GM13976 (cell line): ENCODE measurements around the gene CMIP.

Source experiments
- DNase-seq: peaks from one replicate; pipeline ENCODE4 v3.0.0; 2012; ENCODE audit warnings: low spot score
- in situ Hi-C: fragments of 300-500 bp; cut with MboI; formaldehyde crosslinking; loops from one replicate; pipeline ENCODE4 v1.12.0; 2022; ENCODE audit warnings: low sequenced_read_pairs, mixed read lengths, inconsistent platforms; ENCODE audit not compliant: unreplicated experiment
- TF ChIP-seq, protein P1 (sequence below): IDR thresholded peaks from 2 replicates; pipeline ENCODE4 v1.5.1; 2012; ENCODE audit warnings: borderline replicate concordance, mild to moderate bottlenecking; ENCODE audit not compliant: insufficient read depth; ENCODE audit errors: extremely low read depth, missing control alignments, control extremely low read depth

Gene CMIP

DNA sequence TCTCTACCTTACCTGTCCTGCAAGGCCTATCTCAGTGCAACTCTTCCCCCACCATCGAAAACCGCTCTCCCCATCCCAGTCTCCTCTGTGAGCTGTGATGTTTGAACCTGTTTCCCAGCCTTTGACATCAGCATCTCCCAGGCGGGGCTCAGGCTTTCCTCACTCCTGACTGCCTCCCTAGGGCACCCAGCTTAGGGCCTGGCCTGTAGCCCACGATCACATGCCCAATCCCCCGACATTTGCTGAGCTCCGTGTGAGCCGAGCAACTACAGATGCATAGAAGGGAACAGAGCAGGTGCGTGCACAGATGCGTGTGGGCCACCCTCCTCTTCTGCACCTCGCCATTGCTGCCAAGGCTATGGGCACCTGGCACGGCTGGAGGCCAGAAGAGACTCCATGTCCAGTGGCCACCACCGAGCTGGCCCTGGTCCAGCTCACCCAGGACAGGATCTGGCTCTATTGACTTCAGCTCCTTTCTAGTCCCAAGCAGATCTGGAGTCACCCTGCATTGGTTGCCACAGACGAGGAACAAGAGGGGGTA, 35.5 kb upstream of the CMIP start:
- in situ Hi-C loops: loop anchor here (10.0 kb wide), 1 partner anchor 216 kb away; no protein-coding TSS in a partner anchor

DNA sequence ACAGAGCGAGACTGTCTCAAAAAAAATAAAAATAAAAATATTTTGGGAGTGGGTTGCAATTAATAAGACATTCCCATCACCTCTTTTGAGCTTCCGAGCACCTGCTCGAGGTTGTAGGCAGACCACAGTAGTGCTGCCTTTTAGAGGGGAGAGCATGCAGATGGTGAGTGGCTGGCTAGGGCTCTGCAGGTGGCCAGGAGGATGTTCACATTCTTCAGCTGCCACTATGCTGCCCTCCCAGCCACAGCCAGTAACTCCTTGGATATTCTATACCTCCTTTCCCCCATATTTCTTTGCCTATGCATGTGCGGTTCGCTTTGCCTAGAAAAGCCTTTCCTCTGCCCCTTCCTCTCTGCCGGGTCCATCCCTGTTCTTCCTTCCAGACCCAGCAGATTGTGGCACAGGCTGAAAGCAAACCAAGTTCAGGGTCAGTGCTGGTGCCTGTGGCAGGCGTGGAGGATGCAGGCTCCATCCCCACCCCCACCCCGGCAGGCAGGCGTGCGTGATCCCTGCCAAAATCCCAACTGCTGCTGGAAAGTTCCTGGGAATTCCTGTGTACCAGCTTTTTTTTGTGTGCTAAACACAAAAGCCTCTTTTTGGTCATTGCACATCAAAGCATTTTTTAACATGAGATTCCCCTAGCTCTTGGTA, 33.8 kb upstream of the CMIP start:
- no peak for DNase-seq
- in situ Hi-C loops: no loop called here

More for the DNA sequence above, 35.5 kb upstream of the CMIP start:
- TF ChIP-seq, protein P1, sequence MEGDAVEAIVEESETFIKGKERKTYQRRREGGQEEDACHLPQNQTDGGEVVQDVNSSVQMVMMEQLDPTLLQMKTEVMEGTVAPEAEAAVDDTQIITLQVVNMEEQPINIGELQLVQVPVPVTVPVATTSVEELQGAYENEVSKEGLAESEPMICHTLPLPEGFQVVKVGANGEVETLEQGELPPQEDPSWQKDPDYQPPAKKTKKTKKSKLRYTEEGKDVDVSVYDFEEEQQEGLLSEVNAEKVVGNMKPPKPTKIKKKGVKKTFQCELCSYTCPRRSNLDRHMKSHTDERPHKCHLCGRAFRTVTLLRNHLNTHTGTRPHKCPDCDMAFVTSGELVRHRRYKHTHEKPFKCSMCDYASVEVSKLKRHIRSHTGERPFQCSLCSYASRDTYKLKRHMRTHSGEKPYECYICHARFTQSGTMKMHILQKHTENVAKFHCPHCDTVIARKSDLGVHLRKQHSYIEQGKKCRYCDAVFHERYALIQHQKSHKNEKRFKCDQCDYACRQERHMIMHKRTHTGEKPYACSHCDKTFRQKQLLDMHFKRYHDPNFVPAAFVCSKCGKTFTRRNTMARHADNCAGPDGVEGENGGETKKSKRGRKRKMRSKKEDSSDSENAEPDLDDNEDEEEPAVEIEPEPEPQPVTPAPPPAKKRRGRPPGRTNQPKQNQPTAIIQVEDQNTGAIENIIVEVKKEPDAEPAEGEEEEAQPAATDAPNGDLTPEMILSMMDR: no peak
- no peak for DNase-seq

DNA sequence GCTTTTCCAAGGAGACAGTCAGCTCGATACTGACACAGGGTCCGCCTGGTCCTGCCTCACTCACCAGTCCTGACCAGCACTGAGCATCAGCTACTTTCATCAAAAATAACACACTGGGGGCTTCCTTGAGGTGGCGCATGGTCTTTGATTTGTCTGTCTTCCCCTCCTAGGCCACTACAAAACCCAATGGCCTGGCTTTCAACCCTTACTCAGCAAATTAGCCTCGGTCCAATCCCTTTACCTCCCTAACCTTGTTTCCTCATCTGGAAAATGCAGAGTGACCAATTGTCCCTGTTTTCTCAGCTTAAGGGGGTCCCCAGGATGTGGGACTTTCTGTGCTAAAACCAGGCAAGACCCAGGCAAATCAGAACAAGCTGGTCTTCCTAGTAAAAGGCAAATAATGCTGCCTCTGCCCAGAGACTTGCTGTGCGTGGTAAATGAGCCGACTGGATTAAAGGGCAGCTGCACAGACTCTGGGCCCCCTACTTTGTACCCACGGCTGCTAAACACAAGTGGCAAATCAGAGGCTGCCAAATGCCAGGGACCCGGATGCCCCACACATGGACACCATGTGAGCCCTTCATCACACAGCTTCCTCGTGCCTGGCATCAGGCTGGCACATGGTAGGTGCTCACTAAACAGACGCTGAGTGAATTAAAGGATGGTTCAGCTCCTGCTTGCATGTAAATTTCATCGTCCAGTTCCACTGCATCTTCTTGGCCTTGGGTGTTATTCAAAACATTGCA, 31.2 kb upstream of the CMIP start:
- TF ChIP-seq, protein P1: no peak
- in situ Hi-C loops: no loop called here
- no peak for DNase-seq

More for the DNA sequence above, 33.8 kb upstream of the CMIP start:
- TF ChIP-seq, protein P1: no peak

DNA sequence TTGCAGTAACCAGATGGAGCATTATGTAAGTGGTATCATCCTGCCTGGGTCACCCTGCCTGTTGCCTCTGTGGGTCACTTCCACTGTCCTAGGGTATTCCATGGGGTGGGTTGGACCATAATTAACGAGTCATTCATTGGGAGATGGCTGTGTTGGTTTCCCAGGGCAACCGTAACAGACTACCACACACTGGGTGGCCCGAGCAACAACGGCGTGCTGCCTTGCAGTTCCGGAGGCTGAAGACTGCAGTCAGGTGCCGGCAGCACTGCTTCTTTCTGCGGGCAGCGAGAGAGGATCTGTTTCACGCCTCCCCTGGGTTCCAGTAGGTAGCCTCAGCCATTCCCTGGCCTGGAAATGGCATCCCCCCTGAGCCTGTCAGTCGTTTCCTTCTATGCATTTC, 28.9 kb upstream of the CMIP start:
- in situ Hi-C loops: no loop called here
- TF ChIP-seq, protein P1: no peak
- DNase-seq: no peak

DNA sequence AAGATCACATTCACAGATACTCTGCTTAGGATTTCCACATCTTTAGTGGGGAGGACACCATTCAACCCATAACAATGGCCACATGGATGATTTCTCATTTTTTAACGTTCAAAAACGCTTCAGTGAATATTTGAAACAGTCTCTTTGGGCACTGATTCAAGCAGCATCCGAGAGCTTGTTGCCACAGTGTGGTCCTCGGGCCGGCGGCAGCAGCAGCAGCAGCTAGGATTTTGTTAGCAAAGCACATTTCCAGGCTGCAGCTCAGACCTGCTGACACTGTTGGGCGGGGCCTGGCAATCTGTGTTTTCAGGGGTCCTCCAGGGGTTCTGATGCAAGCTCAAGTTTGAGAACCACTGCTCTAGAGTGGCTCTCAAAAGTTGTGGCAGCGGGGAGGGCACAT, 27.9 kb upstream of the CMIP start:
- in situ Hi-C loops: no loop called here

DNA sequence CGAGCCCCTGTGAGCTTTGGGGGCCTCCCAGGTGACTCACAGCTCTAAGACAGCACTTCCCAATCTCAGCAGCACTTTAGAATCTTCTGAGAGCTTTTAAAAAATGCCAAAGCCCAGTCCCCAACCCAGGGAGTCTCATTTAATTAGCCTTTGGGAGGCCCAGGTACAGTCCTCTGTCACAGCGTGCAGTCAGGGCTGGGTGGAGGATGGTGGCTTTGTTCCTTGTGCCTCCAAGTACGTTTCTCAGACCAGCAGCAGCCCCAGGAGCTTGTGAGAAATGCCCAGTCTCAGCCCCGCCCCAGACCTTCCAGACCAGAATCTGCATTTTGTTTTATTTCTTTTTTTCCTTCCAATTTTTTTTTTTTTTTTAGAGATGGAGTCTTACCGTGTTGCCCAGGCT, 27.4 kb upstream of the CMIP start:
- DNase-seq: no peak
- in situ Hi-C loops: no loop called here
- TF ChIP-seq, protein P1: no peak

More for the DNA sequence above, 27.9 kb upstream of the CMIP start:
- DNase-seq: no peak
- TF ChIP-seq, protein P1: no peak
